ENCODE measurements around the gene SUPT3H. TPM values are rescaled to one million over a fixed set of nuclear protein-coding genes. Genes with fewer than 3 reads are reported as not detected.
A peak's percentile ranks its signal among the peaks of the same experiment; 100 is the strongest.

The SUPT3H gene
- total and polyA plus RNA-seq, 2 of the 13 experiments (the other 11 are each of a cell fraction or from before 2014, with no cell fraction given), result 11.9 to 36.1 TPM

- TF ChIP-seq PPARG (CRISPR knock-in tag; conservative IDR thresholded peaks at IDR 0.05) (peak; percentile 86), RFX1 (IDR thresholded peaks at IDR 0.05) (no peak), ZNF644 (CRISPR knock-in tag; IDR thresholded peaks at IDR 0.05; ENCODE audit: low read depth) (0 out of 2 replicates have a peak, but pooled peaks have one; percentile 16), NCOR1 (IDR thresholded peaks at IDR 0.05; ENCODE audit: borderline replicate concordance, low read length) (peak; percentile 64; the same call in 1 of the 2 replicates), ZNF556 (CRISPR knock-in tag; IDR thresholded peaks at IDR 0.05; ENCODE audit: borderline replicate concordance) (no peak), PITX1 (CRISPR knock-in tag; IDR thresholded peaks at IDR 0.05) (peak; percentile 83), MYNN (CRISPR knock-in tag; IDR thresholded peaks at IDR 0.05; ENCODE audit: low read depth) (no peak), ZNF609 (CRISPR knock-in tag; IDR thresholded peaks at IDR 0.05; ENCODE audit: borderline replicate concordance) (no peak), ZNF253 (CRISPR knock-in tag; IDR thresholded peaks at IDR 0.05; ENCODE audit: borderline replicate concordance) (no peak), RAD51 (IDR thresholded peaks at IDR 0.05; ENCODE audit: borderline replicate concordance) (no peak), ZNF44 (CRISPR knock-in tag; IDR thresholded peaks at IDR 0.05) (no peak), ZNF331 (CRISPR knock-in tag; IDR thresholded peaks at IDR 0.05) (peak; percentile 48; the same call in 1 of the 2 replicates), PHF21A (CRISPR knock-in tag; IDR thresholded peaks at IDR 0.05) (no peak), ZNF383 (CRISPR knock-in tag; IDR thresholded peaks at IDR 0.05; ENCODE audit: borderline replicate concordance) (no peak), AGO1 (IDR thresholded peaks at IDR 0.05; ENCODE audit: low read depth, low read length, poor library complexity, severe bottlenecking) (no peak), ZSCAN30 (CRISPR knock-in tag; IDR thresholded peaks at IDR 0.05) (no peak), KMT2A (CRISPR knock-in tag; IDR thresholded peaks at IDR 0.05) (no peak), ZNF878 (CRISPR knock-in tag; IDR thresholded peaks at IDR 0.05) (no peak), ZNF512 (CRISPR knock-in tag; IDR thresholded peaks at IDR 0.05) (no peak), POGK (CRISPR knock-in tag; conservative IDR thresholded peaks at IDR 0.05) (no peak), ZNF589 (CRISPR knock-in tag; conservative IDR thresholded peaks at IDR 0.05) (no peak), NFKBIZ (CRISPR knock-in tag; IDR thresholded peaks at IDR 0.05) (peak; percentile 88; the same call in 1 of the 2 replicates)
These were observed 333.6 kb downstream of the SUPT3H start (continued) for GRCh38 chr6:45044086-45044485.

Data from HepG2 (cell line).